NCI-H2196 treated with DMSO at 0.1 percent for 48 hours (cell line): ENCODE results near the gene MYL9.
"Not testable (repeated sequence)": the region's sequence is repeated elsewhere in the genome, so short reads cannot be mapped to it uniquely, and the experiment has no call there.

ENCODE experiments used
- DNase-seq: peaks from one replicate; lab custom pipeline; 2025; ENCODE audit not compliant: unreplicated experiment; lab: John Stamatoyannopoulos, UW

The MYL9 gene

DNA sequence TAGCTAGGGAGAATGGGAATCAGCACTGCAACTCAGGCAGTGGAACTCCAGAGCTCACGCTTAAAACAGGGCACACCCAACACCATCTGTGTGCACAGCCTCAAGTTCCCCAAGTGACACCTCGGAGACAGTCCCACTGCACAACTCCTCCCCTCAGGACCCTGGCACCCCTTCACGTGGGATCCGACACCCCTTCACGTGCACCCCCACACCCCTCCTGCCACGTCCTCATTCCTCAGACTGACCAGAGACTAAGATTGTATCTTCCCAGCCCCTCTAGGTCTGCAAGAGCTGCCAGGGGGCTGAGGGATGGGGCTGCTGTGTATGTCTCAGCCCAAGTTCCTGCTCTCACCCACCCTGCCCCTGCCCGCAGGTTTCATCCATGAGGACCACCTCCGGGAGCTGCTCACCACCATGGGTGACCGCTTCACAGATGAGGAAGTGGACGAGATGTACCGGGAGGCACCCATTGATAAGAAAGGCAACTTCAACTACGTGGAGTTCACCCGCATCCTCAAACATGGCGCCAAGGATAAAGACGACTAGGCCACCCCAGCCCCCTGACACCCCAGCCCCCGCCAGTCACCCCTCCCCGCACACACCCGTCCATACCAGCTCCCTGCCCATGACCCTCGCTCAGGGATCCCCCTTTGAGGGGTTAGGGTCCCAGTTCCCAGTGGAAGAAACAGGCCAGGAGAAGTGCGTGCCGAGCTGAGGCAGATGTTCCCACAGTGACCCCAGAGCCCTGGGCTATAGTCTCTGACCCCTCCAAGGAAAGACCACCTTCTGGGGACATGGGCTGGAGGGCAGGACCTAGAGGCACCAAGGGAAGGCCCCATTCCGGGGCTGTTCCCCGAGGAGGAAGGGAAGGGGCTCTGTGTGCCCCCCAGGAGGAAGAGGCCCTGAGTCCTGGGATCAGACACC, 7.6 kb downstream of the MYL9 start:
- no peak for DNase-seq

DNA sequence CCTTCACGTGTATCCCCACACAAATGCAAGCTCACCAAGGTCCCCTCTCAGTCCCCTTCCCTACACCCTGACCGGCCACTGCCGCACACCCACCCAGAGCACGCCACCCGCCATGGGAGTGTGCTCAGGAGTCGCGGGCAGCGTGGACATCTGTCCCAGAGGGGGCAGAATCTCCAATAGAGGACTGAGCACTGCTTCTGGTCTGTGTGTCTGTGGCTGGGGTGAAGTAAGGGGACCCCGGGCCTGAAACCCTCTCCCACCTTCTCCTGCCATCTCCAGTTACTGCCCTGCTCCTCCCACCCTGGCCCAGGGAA, 8.3 kb downstream of the MYL9 start:
- DNase-seq = no peak

- no peak for DNase-seq
Observed at GRCh38 chr20:36549942-36550789, 8.8 kb downstream of the MYL9 start.

- DNase-seq = no peak
Observed at GRCh38 chr20:36550790-36551299, 9.5 kb downstream of the MYL9 start.

DNA sequence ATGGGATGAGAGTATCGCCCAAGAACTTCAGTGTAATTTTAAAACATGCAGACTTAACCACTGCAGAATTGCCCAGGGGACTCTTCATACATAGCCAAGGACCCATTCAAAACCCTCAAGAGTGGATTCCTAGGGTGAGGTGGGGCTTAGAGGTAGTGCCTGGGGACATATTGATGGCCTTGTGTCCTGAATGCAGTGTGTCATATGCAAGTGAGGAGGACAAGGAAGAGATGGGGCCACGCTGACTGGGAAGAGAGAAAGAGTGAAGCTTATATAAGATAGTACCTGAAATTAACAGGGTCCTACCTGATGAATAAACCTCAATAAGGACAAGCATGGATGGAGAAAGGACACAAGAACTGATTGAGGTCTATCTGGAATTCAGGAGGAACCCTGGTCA, 13.9 kb downstream of the MYL9 start:
- DNase-seq = no peak

- DNase-seq = no peak
Observed at GRCh38 chr20:36562724-36563123, 21.4 kb downstream of the MYL9 start.

DNA sequence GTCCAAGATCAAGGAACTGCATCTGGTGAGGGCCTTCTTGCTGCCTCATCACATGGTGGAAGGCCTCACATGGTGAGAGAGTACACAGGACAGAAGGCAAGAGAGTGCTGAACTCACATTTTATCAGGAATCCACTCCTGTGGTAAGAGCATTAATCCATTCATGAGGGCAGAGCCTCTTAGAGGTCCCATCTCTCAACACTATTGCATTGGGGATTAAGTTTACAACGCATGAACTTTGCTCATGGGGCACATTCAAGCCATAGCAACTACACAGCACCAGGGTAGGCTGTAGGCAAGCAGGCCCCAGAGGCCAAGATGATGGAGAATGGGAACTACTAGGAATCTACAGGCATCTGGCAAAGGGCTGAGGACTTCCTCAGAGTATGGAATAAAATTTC, 22.1 kb downstream of the MYL9 start:
- no peak for DNase-seq

GRCh38 chr20:36564078-36564725, 22.9 kb downstream of the MYL9 start:
- not testable (repeated sequence) for DNase-seq

- not testable (repeated sequence) for DNase-seq
Observed at GRCh38 chr20:36564726-36565121, 23.4 kb downstream of the MYL9 start.

GRCh38 chr20:36565520-36565919, 24.2 kb downstream of the MYL9 start:
- DNase-seq = no peak

GRCh38 chr20:36569847-36570429, 28.6 kb downstream of the MYL9 start:
- no peak for DNase-seq

DNA sequence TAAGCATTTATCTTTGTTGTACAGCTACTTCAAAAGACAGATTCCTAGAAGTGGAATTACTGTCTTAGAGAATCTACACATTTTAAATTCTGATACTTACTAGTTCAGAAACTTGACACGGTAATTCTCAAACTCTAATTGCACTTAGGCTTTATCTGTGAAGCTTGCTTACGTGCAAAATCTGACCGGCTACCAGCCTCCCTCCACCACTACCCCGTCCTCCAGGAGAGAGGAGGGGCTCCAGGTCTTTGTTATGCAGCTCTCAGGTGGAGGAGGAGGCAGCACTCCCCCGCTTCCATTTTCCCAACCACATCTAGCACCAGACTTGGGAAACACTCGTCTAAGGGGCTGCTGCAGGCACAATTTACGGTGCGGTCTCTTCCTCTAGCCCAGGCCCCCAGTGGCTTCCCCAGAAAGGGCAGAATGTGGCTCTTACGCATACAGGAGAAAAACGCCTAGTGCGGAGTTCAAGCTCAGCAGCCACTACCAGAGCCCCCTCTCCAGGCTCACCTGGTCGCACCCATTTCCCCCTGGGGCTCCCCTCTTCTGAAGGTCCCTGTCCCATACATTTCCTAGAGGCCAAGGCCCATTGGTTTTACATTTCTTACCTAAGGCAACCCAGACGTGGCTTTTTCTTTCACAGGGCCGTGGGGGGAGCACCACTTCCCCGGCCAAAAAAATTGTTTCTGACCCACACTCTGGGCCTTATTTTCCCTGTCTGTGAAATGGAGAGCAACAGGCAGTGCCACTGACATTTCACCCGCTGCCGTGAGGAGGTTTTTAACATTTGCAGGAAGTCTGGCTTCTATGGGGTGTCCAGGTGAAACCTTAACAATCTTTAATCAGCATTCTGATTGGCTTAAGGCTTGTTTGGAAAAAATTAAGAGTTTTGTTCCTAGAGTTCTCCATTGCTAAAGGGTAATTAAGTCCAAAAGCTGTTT, 30.5 kb downstream of the MYL9 start:
- no peak for DNase-seq

GRCh38 chr20:36572701-36573102, 31.4 kb downstream of the MYL9 start:
- DNase-seq = no peak

- no peak for DNase-seq
Observed at GRCh38 chr20:36573103-36573797, 31.9 kb downstream of the MYL9 start, which contains the start of gene TGIF2. Gene TGIF2, plus strand, starts transcription at chr20:36573597. Its CDS starts 5,178 bp downstream, at chr20:36578775.

GRCh38 chr20:36573798-36574365, 32.6 kb downstream of the MYL9 start:
- no peak for DNase-seq

GRCh38 chr20:36574366-36575135, 33.2 kb downstream of the MYL9 start:
- no peak for DNase-seq

- no peak for DNase-seq
Observed at GRCh38 chr20:36576081-36576445, 34.7 kb downstream of the MYL9 start.

GRCh38 chr20:36578356-36579041, 37.2 kb downstream of the MYL9 start:
- DNase-seq = no peak
